Measurements from ENCODE around the gene MRPL45.

The MRPL45 gene

DNA sequence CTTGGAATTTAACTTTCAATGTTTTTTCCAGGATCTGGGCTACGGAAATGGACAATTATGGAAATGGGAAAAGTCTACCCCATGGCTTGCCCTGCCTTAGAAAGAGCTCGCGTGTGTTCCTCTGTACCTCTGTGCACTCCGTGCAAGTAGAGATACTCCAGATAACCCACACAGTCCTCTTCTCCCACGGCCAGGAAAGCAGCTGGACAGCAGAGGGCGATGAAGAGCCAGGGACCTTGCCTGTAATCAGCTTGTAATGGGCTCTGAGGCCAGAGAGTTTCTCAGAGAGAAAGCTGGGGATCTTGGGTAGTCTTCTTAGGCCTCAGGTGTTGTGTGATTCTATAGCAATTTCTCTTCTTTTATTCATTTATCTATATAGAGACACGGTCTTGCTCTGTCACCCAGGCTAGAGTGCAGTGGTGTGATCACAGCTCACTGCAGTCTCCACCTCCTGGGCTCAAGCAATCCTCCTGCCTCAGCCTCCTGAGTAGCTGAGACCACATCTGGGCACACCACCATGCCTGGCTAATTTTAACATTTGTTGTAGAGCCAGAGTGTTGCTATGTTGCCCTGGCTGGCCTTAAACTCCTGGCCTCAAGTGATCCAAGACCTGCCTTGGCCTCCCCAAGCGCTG, 52.2 kb downstream of the MRPL45 start:
- DNase-seq, result peak; percentile 78

DNA sequence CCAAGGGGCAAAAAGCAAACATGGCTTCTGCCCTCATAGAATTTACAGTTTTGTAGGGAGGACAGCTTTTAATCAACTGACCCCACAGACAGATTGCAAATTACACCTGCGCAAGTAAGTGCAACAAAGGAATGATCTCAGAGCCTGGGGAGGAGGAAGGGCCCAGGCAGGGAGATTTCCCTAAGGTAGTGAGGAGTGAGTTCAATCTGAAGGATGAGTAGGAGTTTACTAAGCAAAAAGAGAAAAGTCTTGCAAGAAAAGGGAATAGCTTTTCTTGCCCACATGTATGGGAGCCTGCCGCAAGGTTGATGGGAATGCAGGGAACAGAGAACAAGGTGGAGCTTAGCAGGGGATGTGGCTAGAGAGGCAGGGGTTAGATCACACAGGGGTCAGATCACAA, 53.1 kb downstream of the MRPL45 start:
- DNase-seq, result no peak

DNA sequence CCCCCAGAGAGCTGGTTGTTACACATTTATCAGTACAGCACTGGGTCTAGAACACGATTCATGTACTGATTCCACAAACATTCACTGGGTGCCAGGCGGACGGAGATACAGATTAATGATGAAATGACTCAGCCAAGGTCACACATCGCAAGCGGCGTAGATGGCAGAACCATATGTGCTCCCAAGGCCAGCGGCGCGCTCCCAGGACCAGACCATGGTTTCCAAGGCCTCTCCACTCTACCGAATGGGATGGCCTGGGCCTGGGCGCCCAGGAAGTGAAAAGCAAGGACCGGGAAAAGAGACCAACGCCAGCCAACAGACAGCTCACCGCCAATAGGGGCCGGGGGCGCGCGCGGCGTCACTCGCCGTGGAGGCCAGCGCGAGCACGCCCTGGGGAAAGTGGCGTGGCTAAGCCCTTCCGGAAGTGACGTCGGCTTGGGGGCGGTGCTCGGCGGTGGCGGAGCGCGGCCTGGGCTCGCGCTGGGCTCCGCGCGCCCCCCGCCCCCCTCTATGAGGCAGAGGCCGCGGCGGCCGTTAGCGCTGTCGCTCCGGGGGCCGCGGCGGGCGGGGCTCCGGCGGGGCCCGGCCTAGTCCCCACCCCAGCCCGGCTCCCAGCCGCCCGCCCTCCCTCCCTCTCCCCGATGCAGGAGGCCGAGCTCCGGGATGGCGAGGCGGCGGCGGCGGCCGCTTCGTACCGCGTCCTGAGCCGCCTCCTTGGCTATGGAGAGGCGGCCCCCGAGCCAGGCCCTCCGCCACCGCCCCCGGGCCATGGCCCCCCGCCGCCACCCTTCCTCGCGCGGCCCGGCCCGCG, 54.6 kb downstream of the MRPL45 start, which contains the start of gene SOCS7:
Gene SOCS7, plus strand, starts transcription at position 433 of the 811 bp plus-strand sequence. Its CDS starts 209 bp downstream, at position 642.
- DNase-seq, result peak; percentile 91

DNA sequence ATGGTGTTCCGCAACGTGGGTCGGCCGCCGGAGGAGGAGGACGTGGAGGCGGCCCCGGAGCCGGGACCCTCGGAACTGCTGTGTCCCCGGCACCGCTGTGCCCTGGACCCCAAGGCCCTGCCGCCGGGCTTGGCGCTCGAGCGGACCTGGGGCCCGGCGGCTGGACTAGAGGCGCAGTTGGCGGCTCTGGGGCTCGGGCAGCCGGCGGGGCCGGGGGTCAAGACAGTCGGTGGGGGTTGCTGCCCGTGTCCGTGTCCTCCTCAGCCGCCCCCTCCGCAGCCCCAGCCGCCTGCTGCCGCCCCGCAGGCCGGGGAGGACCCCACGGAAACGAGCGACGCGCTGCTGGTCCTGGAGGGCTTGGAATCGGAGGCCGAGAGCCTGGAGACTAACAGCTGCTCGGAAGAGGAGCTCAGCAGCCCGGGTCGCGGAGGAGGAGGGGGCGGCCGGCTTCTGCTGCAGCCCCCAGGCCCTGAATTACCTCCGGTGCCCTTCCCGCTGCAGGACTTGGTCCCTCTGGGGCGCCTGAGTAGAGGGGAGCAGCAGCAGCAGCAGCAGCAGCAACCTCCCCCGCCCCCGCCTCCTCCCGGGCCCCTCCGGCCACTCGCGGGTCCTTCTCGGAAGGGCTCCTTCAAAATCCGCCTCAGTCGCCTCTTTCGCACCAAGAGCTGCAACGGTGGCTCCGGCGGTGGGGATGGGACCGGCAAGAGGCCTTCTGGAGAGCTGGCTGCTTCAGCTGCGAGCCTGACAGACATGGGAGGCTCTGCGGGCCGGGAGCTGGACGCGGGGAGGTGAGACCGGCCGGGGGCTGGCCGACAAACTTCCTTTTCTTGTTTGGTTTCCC, 55.5 kb downstream of the MRPL45 start:
- peak; percentile 7 for DNase-seq

DNA sequence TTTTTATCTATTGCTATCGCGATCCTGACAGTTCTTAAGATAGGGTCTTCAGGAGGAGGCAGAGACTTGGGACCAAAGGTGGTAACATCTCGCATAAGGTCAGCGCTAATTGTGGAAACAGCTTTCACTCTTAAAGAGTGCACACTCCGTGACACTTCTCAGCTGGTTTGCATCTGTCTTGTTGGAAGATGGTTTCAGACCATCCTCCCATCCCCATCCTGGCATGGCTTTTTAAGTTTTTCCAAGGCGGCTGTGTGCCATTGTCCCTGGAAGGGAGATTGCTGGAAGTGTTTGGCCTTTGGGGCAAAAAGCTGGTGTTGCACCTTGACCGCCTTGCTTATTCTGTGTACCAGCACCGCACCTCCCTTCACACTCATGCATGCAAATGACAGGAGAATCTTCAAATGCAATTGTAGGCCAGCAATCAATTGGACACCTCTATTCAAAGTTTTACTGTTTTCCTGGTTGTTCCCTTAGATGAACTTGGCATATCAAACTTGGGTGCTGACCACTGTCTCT, 56.2 kb downstream of the MRPL45 start:
- no peak for DNase-seq

DNA sequence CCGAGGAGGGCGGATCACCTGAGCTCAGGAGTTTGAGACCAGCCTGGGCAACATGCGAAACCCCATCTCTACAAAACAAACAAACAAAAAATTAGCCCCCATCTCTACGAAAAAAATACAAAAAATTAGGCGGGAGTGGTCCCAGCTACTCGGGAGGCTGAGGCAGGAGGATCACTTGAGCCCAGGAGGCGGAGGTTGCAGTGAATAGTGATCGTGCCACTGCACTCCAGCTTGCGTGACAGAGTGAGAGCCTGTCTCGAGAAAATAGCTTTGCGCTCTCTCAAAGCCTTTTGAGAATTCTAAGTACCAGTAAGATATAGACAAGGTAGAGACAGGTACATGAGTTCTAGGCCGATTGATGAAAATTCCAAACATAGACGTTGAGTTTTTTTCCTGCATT, 56.7 kb downstream of the MRPL45 start:
- DNase-seq, result no peak

DNA sequence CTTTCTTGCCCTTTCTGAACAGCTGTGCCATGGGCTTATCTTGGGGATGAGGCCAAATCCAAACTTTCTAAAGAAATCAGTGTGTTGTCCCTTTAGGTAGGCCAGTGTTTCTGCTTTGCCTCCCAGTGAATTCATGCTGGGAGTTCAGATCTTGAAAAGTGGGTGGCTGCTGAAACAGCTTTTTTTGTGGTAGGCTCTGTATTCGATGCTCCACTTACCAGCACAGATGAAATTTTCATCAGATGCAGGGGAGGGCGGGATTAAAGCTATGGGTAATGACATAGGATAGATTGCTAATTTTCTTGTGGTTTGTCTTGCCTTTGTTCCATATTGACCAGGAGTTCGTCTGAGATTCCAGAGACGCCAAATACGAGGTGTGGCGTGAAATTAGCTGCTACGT, 57.5 kb downstream of the MRPL45 start:
- no peak for DNase-seq

DNA sequence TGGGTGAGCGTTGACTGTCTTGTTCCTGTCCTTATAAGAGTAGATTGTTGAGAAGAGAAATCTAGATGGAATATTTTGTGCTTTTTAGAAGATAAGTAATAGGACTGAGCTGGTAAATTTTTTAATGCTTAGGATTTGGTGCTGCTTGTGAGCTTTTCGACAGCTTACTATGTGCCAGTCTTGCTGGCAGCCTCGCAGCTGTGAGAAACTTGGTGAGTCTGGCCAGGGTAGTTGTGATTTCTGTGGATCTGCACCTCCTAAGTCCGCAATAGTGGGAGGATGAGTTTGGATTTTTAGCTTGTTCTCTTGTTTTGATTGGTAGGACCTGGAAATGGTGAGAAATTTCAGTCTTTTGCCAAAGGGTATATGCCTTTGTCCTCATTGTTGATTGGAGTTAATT, 58.3 kb downstream of the MRPL45 start:
- DNase-seq, result no peak

DNA sequence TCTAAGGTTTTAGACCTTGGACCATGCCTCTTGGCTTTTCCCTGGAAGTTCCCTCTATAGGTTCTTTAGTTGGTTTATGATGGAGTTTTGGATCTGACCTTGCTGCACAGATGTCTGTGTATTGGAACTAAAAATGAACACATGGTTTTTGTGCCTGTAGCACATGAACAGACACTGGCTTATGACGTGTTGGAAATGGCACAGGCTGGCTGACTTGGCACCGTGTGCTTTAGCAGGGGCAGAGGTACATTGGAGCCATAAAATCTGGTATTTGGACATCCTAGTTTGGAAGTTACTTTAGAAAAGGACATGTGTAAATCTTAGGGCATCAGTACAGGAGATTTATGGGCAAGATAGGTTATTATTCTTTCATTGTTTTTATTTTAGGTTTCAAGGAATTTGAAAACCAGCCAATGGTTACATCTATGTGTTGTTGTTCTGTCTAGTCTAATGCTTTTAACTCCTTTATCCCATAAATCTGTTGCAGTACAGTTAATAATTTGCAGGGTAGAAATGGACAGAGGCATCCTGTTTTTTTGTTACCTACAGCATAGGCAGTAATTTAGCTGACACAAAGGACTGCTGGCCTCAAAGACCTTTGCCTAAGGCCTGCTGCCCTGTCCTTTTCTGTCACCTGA, 60.6 kb downstream of the MRPL45 start:
- DNase-seq, result no peak

DNA sequence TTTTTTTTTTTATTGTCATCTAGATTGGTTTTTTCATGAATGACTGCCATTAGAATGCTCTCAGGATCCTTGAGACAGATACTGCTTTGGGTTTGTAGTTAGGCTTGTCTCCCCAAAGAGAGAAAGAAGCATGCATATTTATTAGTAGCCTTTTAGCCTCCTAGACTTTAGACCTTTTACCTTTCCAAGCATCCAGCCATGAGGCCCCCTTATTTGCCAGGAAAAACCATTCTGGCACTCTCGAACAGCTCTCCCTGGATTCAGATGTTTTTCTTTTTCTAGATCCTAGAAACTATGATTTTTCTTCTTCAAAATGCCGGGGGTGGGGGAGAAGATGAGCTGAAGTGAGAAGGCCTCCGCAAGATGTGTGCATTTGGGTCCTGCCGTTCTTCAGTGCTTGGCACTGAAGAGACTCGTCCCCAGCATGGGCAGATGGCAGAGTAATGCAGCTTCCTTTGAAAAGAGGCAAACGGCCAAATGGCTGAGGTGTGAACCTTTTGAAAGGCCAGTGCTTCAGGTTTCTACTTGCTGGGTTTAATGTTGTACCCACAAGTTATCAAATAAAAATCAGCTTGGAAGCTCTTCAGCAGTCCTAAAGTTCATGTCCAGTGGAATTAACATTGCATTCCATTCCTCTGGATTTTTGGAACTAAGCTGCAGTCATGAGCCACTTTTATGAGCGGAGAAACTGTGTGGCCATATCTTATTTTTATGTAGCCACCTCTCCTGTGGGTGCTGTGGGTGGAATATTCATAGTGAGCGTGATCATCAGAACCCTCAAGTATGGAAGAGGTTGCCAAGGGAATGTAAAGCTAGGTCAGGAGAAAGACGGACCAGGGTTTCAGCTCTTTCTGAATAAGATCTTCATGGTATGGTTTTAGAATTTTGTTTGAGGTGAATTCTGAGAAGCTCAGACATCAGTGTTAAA, 61.9 kb downstream of the MRPL45 start:
- DNase-seq, result no peak

DNA sequence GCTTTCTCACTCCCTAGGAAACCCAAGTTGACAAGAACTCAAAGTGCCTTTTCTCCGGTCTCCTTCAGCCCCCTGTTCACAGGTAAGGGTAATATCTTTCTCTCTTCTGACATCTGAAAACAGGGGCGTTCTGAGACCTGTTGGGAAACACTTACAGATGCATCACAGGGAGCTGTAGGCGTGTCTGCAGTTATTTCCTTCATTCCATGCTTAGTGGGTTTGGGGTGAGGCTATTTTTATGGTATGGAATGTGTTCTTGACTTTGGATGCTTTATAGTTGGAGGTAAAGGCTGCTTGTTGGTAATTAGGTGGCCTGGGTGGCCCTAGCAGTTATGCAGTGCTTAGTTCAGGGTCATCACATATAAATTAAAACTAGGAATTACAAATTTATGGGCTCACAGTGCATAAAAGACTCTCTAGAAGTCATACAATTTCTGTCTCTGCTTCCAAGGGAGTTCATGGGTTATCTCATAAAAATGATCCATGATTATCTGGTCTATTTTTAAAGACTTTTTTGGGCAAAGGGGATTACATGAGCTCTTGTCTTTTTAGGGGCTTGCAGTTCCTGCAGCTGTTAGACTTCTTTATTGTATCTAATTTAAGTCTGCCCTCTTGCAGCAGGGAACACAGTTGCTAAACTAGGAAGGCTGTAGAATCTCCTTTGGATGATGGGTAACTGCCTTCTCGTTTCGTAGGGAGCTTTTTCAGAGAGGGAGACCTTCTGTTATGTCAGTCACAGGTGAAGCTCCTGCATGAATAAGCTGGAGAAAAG, 64.9 kb downstream of the MRPL45 start:
- no peak for DNase-seq

DNA sequence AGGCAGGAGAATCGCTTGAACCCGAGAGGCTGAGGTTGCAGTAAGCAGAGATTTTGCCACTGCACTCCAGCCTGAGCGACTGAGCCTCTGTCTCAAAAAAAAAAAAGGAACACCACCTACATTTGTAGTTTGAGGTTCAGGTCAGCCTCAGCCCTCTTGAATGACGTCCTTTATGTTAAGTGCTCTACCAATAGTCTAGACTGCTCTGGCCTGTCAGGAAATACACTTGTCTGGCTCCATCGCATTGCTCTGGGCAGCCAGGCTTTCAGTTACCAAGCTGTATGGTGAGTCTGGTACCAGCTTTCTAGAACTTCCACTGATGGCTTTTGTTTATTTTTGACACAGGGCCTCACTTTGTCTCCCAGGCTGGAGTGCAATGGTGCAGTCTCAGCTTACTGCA, 66.0 kb downstream of the MRPL45 start:
- DNase-seq, result no peak

DNA sequence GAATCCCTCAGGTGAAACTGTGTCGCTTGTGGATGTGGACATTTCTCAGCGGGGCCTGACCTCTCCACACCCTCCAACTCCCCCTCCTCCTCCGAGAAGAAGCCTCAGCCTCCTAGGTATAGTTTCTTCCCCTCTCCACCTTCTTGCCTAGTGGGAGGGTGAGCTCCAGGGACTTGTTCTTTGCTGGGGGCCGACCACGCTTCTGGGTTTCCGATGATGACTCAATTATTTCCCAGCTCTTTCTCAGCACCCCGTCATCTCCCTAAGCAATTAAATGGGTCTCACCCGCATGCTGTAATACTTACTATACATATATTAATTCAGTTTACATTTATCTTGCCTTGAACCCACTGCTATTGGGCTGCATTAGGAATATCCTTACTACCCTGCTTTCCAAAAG, 67.8 kb downstream of the MRPL45 start:
- no peak for DNase-seq

DNA sequence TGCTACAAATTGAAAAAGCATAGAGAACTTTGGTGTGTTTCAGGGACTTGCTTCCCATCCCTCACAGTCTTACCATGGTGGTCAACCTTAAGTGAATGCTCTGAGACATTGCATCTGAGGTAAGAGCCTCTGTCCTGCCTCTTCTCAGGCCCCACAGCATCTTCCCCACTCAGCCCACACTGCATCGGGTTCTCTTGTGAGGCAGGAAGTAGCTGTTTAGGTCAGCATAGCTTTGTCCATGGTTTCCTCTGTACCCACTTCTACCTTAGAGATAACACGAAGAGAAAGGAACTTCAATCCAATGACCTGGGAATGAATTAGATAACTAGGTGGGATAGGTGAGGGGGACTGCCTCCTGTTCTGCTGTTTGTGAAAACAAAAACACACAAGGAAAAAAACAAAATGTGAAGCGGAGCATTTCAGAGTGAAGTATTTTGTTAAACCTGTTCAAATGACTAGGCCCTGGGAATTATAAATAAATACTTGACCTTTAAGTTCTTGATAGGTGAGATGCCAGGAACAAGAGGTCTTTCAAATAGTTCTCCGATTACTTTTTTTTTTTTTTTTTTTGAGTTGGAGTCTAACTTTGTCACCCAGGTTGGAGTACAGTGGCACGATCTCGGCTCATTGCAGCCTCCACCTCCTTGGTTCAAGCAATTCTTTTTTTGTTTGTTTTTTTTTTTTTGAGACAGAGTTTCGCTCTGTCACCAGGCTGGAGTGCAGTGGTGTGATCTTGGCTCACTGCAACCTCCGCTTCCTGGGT, 72.3 kb downstream of the MRPL45 start:
- no peak for DNase-seq
